Activated CD4-positive, alpha-beta memory T cell treated with anti-CD3 and anti-CD28 coated beads for 36 hours (primary cell): Measurements from ENCODE around the gene LAMC3. TPM values are rescaled to one million over a fixed set of nuclear protein-coding genes. Genes with fewer than 3 reads are reported as not detected.

Source experiments
- CTCF ChIA-PET: fragments of 350-600 bp; sonication (Branson Sonifier 250); formaldehyde crosslinking; loops from one replicate; lab custom pipeline; 2021; ENCODE audit warnings: antibody characterized with exemption, inconsistent platforms; lab: Charles Lee
- POLR2A ChIA-PET: fragments of 350-600 bp; sonication (Branson Sonifier 250); formaldehyde crosslinking; loops from one replicate; lab custom pipeline; 2021; ENCODE audit warnings: antibody characterized with exemption; lab: Charles Lee
- DNase-seq: peaks from one replicate; pipeline ENCODE4 v3.0.0-alpha.2; 2020
- H3K27ac Mint-ChIP-seq: one replicate; pipeline ENCODE4 v1.8.0; 2021; ENCODE audit warnings: mixed read lengths
- H3K27me3 Mint-ChIP-seq: one replicate; pipeline ENCODE4 v1.8.0; 2021; ENCODE audit warnings: mixed read lengths
- H3K36me3 Mint-ChIP-seq: one replicate; pipeline ENCODE4 v1.8.0; 2021; ENCODE audit warnings: mixed read lengths
- H3K4me1 Mint-ChIP-seq: one replicate; pipeline ENCODE4 v1.8.0; 2021; ENCODE audit warnings: low read depth, mixed read lengths
- H3K4me3 Mint-ChIP-seq: one replicate; pipeline ENCODE4 v1.8.0; 2021; ENCODE audit warnings: mild to moderate bottlenecking, mixed read lengths
- H3K9me3 Mint-ChIP-seq: one replicate; pipeline ENCODE4 v1.8.0; 2021; ENCODE audit warnings: mixed read lengths
- intact Hi-C: fragments of 100-400 bp; cut with micrococcal nuclease; formaldehyde crosslinking; loops from one replicate; pipeline ENCODE4 v1.15.1; 2023
- total RNA-seq, 2 experiments: library from RNA; stranded (reverse); gene quantifications; one replicate each; pipeline ENCODE4 v1.2.3, GENCODE V29; 2021

Gene LAMC3
- total RNA-seq, 2 experiments from 2014 or later = 0.12 to 0.34 TPM

GRCh38 chr9:130982636-130983358 lies 26.2 kb upstream of the LAMC3 start:
- CTCF ChIA-PET = interaction anchor here (2.0 kb wide), 1 partner anchor 16 kb away, joined by 6 read pairs; no protein-coding TSS in a partner anchor
- intact Hi-C loops = no loop called here
- POLR2A ChIA-PET = no interaction called here

GRCh38 chr9:130983359-130983670 lies 25.7 kb upstream of the LAMC3 start:
- intact Hi-C loops = no loop called here
- Mint-ChIP-seq H3K36me3 (no peaks in the 10 kb centered on the region), H3K9me3 (no peaks in the 10 kb centered on the region), H3K4me3 (no peak overlapping the region), H3K27me3 (peaks cover 3% of the 10 kb centered on the region), H3K27ac (no peak overlapping the region), H3K4me1 (no peaks in the 10 kb centered on the region)
- POLR2A ChIA-PET = no interaction called here
- CTCF ChIA-PET = no interaction called here
- DNase-seq = no peak

More at GRCh38 chr9:130982636-130983358, 26.2 kb upstream of the LAMC3 start:
- Mint-ChIP-seq H3K27ac (no peak overlapping the region), H3K4me1 (no peaks in the 10 kb centered on the region), H3K9me3 (no peaks in the 10 kb centered on the region), H3K27me3 (peaks cover 3% of the 10 kb centered on the region), H3K36me3 (no peaks in the 10 kb centered on the region), H3K4me3 (no peak overlapping the region)
- no peak for DNase-seq

- Mint-ChIP-seq H3K36me3 (no peaks in the 10 kb centered on the region), H3K4me3 (no peak overlapping the region), H3K27me3 (peaks cover 3% of the 10 kb centered on the region), H3K27ac (no peak overlapping the region), H3K4me1 (no peaks in the 10 kb centered on the region), H3K9me3 (no peaks in the 10 kb centered on the region)
- no peak for DNase-seq
- POLR2A ChIA-PET = no interaction called here
- CTCF ChIA-PET = interaction anchor here (1.2 kb wide), 1 partner anchor 15 kb away, joined by 4 read pairs; no protein-coding TSS in a partner anchor
- intact Hi-C loops = no loop called here
Observed at GRCh38 chr9:130983970-130984369, 25.0 kb upstream of the LAMC3 start.

GRCh38 chr9:130984521-130984920 lies 24.5 kb upstream of the LAMC3 start:
- Mint-ChIP-seq H3K27me3 (peaks cover 3% of the 10 kb centered on the region), H3K4me1 (no peaks in the 10 kb centered on the region), H3K27ac (no peak overlapping the region), H3K36me3 (no peaks in the 10 kb centered on the region), H3K4me3 (no peak overlapping the region), H3K9me3 (no peaks in the 10 kb centered on the region)
- POLR2A ChIA-PET = no interaction called here
- intact Hi-C loops = no loop called here
- DNase-seq = no peak
- CTCF ChIA-PET = interaction anchor here (1.2 kb wide), 1 partner anchor 14 kb away, joined by 4 read pairs; no protein-coding TSS in a partner anchor

GRCh38 chr9:130985029-130985428 lies 23.9 kb upstream of the LAMC3 start:
- intact Hi-C loops = no loop called here
- Mint-ChIP-seq H3K27me3 (peaks cover 3% of the 10 kb centered on the region), H3K4me3 (no peak overlapping the region), H3K4me1 (no peaks in the 10 kb centered on the region), H3K27ac (no peak overlapping the region), H3K36me3 (no peaks in the 10 kb centered on the region), H3K9me3 (no peaks in the 10 kb centered on the region)
- no peak for DNase-seq
- POLR2A ChIA-PET = no interaction called here
- CTCF ChIA-PET = interaction anchor here (1.2 kb wide), 1 partner anchor 14 kb away, joined by 4 read pairs; no protein-coding TSS in a partner anchor

GRCh38 chr9:130985606-130986162 lies 23.3 kb upstream of the LAMC3 start:
- H3K4me1 Mint-ChIP-seq = no peaks in the 10 kb centered on the region
- no peaks in the 10 kb centered on the region for H3K36me3 Mint-ChIP-seq
- H3K27ac Mint-ChIP-seq = no peak overlapping the region
- ChIA-PET POLR2A (no interaction called here), CTCF (interaction anchor here (0.8 kb wide), 1 partner anchor 13 kb away, joined by 3 read pairs; no protein-coding TSS in a partner anchor)
- no peaks in the 10 kb centered on the region for H3K9me3 Mint-ChIP-seq
- no peak overlapping the region for H3K4me3 Mint-ChIP-seq
- no peak for DNase-seq
- intact Hi-C loops = no loop called here
- no peaks in the 10 kb centered on the region for H3K27me3 Mint-ChIP-seq

- no peaks in the 10 kb centered on the region for H3K9me3 Mint-ChIP-seq
- POLR2A ChIA-PET = no interaction called here
- no peaks in the 10 kb centered on the region for H3K36me3 Mint-ChIP-seq
- H3K4me3 Mint-ChIP-seq = no peak overlapping the region
- no peaks in the 10 kb centered on the region for H3K4me1 Mint-ChIP-seq
- intact Hi-C loops = no loop called here
- no peaks in the 10 kb centered on the region for H3K27me3 Mint-ChIP-seq
- no peak overlapping the region for H3K27ac Mint-ChIP-seq
- CTCF ChIA-PET = interaction anchor here (0.8 kb wide), 1 partner anchor 12 kb away, joined by 3 read pairs; no protein-coding TSS in a partner anchor
- DNase-seq = no peak
Observed at GRCh38 chr9:130986356-130986965, 22.5 kb upstream of the LAMC3 start.

- H3K27me3 Mint-ChIP-seq = no peaks in the 10 kb centered on the region
- CTCF ChIA-PET = no interaction called here
- H3K4me1 Mint-ChIP-seq = no peaks in the 10 kb centered on the region
- no peak for DNase-seq
- no peak overlapping the region for H3K27ac Mint-ChIP-seq
- H3K9me3 Mint-ChIP-seq = no peaks in the 10 kb centered on the region
- no peak overlapping the region for H3K4me3 Mint-ChIP-seq
- intact Hi-C loops = no loop called here
- POLR2A ChIA-PET = no interaction called here
- H3K36me3 Mint-ChIP-seq = no peaks in the 10 kb centered on the region
Observed at GRCh38 chr9:130987054-130987453, 21.9 kb upstream of the LAMC3 start.

- no peak for DNase-seq
- intact Hi-C loops = no loop called here
- POLR2A ChIA-PET = no interaction called here
- Mint-ChIP-seq H3K4me1 (no peaks in the 10 kb centered on the region), H3K4me3 (no peak overlapping the region), H3K36me3 (no peaks in the 10 kb centered on the region), H3K9me3 (no peaks in the 10 kb centered on the region), H3K27ac (no peak overlapping the region), H3K27me3 (no peaks in the 10 kb centered on the region)
- CTCF ChIA-PET = no interaction called here
Observed at GRCh38 chr9:130987738-130988399, 21.1 kb upstream of the LAMC3 start.

GRCh38 chr9:130988400-130988747 lies 20.6 kb upstream of the LAMC3 start:
- POLR2A ChIA-PET = no interaction called here
- CTCF ChIA-PET = no interaction called here
- H3K36me3 Mint-ChIP-seq = no peaks in the 10 kb centered on the region
- no peaks in the 10 kb centered on the region for H3K4me1 Mint-ChIP-seq
- intact Hi-C loops = no loop called here
- DNase-seq = no peak
- H3K27ac Mint-ChIP-seq = no peak overlapping the region
- no peaks in the 10 kb centered on the region for H3K27me3 Mint-ChIP-seq
- H3K4me3 Mint-ChIP-seq = no peak overlapping the region
- H3K9me3 Mint-ChIP-seq = no peaks in the 10 kb centered on the region

GRCh38 chr9:130988905-130989304 lies 20.1 kb upstream of the LAMC3 start:
- Mint-ChIP-seq H3K4me1 (no peaks in the 10 kb centered on the region), H3K27me3 (no peaks in the 10 kb centered on the region), H3K9me3 (no peaks in the 10 kb centered on the region), H3K4me3 (no peak overlapping the region), H3K36me3 (no peaks in the 10 kb centered on the region), H3K27ac (no peak overlapping the region)
- ChIA-PET CTCF (no interaction called here), POLR2A (no interaction called here)
- DNase-seq = no peak
- intact Hi-C loops = no loop called here

- POLR2A ChIA-PET = no interaction called here
Observed at GRCh38 chr9:130989391-130989790, 19.6 kb upstream of the LAMC3 start.

More at GRCh38 chr9:130989391-130989790, 19.6 kb upstream of the LAMC3 start:
- H3K36me3 Mint-ChIP-seq = no peaks in the 10 kb centered on the region
- no peaks in the 10 kb centered on the region for H3K27me3 Mint-ChIP-seq
- CTCF ChIA-PET = no interaction called here
- H3K27ac Mint-ChIP-seq = no peak overlapping the region
- no peaks in the 10 kb centered on the region for H3K4me1 Mint-ChIP-seq
- no peak overlapping the region for H3K4me3 Mint-ChIP-seq
- intact Hi-C loops = no loop called here
- DNase-seq = no peak
- H3K9me3 Mint-ChIP-seq = no peaks in the 10 kb centered on the region
